ENCODE measurements around the gene ABO. TPM values are rescaled to one million over a fixed set of nuclear protein-coding genes. Genes with fewer than 3 reads are reported as not detected.

Gene ABO
- total and polyA plus RNA-seq, 9 of the 15 experiments (the other 6 are each of a cell fraction or from before 2014, with no cell fraction given) = 5.0 to 21.9 (median 11.9) TPM

DNA sequence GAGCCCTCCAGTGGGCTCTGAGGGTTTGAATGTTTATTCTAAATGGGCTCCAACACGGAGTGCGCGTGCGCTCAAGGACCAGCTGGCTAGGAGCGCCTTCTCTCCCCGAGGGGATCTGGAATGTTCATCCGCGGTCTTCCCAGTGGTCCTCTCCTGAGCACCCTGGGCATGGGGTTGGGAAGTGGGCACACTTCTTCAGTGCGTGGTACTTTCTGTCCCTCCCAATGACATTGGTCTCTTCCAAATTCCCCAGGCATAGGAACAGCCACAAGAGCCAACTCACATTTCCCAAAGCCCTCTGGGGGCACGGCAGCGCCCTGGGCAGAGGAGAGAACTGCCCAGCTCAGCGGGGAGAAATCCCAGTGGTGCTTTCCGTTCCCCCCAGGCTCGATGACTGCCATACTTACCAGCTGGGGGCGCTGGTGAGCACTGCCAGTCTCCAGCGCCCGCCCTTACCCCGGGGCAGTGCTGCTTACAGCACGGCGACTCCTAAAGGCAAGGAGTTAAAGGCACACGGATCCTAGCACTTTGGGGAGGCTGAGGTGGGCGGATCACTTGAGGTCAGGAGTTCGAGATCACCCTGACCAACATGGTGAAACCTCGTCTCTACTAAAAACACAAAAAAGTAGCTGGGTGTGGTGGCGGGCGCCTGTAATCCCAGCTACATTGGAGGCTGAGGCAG is 36.0 kb downstream of the ABO start (continued):
- TF ChIP-seq SOX6 (IDR thresholded peaks at IDR 0.05) (0 out of 2 replicates have a peak, but pooled peaks have one; percentile 17), SAFB2 (IDR thresholded peaks at IDR 0.05; ENCODE audit: borderline replicate concordance, low read depth, low read length, severe bottlenecking) (no peak), NCOA2 (IDR thresholded peaks at IDR 0.05; ENCODE audit: partially characterized antibody in 2 of 2) (no peak), HDGF (IDR thresholded peaks at IDR 0.05) (no peak), KAT8 (IDR thresholded peaks at IDR 0.05; ENCODE audit: low read depth) (no peak), ADNP (tag; IDR thresholded peaks at IDR 0.05) (peak; percentile 93), DEAF1 (CRISPR knock-in tag; IDR thresholded peaks at IDR 0.05) (peak; percentile 60), SMARCB1 (IDR thresholded peaks at IDR 0.05; ENCODE audit: insufficient read length, low read depth) (no peak), ZNF584 (CRISPR knock-in tag; IDR thresholded peaks at IDR 0.05; ENCODE audit: low read depth) (no peak), ZNF143 (CRISPR knock-in tag; IDR thresholded peaks at IDR 0.05) (no peak), BMI1 (IDR thresholded peaks at IDR 0.05; ENCODE audit: low read length) (no peak), ZNF212 (CRISPR knock-in tag; IDR thresholded peaks at IDR 0.05) (no peak), IRF2 (CRISPR knock-in tag; IDR thresholded peaks at IDR 0.05) (no peak), CSDE1 (IDR thresholded peaks at IDR 0.05) (no peak), KDM4B (IDR thresholded peaks at IDR 0.05; ENCODE audit: borderline replicate concordance in 2 of 2, low read depth in 1 of 2) (no peak; a peak in 1 of 4 replicates), MCM5 (IDR thresholded peaks at IDR 0.05; ENCODE audit: low read depth) (no peak), DPF2 (IDR thresholded peaks at IDR 0.05) (peak; percentile 54; the same call in 1 of the 2 replicates)
- TF ChIP-seq, protein P1, sequence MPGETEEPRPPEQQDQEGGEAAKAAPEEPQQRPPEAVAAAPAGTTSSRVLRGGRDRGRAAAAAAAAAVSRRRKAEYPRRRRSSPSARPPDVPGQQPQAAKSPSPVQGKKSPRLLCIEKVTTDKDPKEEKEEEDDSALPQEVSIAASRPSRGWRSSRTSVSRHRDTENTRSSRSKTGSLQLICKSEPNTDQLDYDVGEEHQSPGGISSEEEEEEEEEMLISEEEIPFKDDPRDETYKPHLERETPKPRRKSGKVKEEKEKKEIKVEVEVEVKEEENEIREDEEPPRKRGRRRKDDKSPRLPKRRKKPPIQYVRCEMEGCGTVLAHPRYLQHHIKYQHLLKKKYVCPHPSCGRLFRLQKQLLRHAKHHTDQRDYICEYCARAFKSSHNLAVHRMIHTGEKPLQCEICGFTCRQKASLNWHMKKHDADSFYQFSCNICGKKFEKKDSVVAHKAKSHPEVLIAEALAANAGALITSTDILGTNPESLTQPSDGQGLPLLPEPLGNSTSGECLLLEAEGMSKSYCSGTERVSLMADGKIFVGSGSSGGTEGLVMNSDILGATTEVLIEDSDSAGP (CRISPR knock-in tag; IDR thresholded peaks at IDR 0.05) = no peak; the same call in 1 of the 2 replicates
- TF ChIP-seq, protein P2, sequence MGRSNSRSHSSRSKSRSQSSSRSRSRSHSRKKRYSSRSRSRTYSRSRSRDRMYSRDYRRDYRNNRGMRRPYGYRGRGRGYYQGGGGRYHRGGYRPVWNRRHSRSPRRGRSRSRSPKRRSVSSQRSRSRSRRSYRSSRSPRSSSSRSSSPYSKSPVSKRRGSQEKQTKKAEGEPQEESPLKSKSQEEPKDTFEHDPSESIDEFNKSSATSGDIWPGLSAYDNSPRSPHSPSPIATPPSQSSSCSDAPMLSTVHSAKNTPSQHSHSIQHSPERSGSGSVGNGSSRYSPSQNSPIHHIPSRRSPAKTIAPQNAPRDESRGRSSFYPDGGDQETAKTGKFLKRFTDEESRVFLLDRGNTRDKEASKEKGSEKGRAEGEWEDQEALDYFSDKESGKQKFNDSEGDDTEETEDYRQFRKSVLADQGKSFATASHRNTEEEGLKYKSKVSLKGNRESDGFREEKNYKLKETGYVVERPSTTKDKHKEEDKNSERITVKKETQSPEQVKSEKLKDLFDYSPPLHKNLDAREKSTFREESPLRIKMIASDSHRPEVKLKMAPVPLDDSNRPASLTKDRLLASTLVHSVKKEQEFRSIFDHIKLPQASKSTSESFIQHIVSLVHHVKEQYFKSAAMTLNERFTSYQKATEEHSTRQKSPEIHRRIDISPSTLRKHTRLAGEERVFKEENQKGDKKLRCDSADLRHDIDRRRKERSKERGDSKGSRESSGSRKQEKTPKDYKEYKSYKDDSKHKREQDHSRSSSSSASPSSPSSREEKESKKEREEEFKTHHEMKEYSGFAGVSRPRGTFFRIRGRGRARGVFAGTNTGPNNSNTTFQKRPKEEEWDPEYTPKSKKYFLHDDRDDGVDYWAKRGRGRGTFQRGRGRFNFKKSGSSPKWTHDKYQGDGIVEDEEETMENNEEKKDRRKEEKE (IDR thresholded peaks at IDR 0.05; ENCODE audit: borderline replicate concordance in 1 of 2, control insufficient read depth in 1 of 2, low read depth in 2 of 2, low read length in 1 of 2) = no peak
- TF ChIP-seq, protein P3, sequence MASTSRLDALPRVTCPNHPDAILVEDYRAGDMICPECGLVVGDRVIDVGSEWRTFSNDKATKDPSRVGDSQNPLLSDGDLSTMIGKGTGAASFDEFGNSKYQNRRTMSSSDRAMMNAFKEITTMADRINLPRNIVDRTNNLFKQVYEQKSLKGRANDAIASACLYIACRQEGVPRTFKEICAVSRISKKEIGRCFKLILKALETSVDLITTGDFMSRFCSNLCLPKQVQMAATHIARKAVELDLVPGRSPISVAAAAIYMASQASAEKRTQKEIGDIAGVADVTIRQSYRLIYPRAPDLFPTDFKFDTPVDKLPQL (IDR thresholded peaks at IDR 0.05; ENCODE audit: extremely low read depth, insufficient read length) = no peak

Data from K562 (cell line).